Prostate gland (tissue), 2 donors: Measurements from ENCODE around the gene ZNHIT6. TPM values are rescaled to one million over a fixed set of nuclear protein-coding genes. Genes with fewer than 3 reads are reported as not detected.

Source experiments
- DNase-seq: peaks from one replicate; pipeline ENCODE4 v3.0.0-alpha.2; 2019; ENCODE audit warnings: low spot score
- H3K27ac ChIP-seq, 2 donors: fragments of 200-600 bp; sonication (generic); 2 replicates each; pipeline ENCODE4 v1.5.1; 2017 to 2019
- H3K27me3 ChIP-seq: fragments of 200-600 bp; sonication (generic); replicated peaks from 2 replicates; pipeline ENCODE4 v1.5.1; 2019; ENCODE audit not compliant: insufficient read depth
- H3K36me3 ChIP-seq, 2 donors: fragments of 200-600 bp; sonication (generic); 1 replicate in 1 of 2; 2 replicates in 1 of 2; pipeline versions ENCODE4 v1.5.1 to v1.8.1; 2017 to 2019
- H3K4me1 ChIP-seq: fragments of 200-600 bp; sonication (generic); replicated peaks from 2 replicates; pipeline ENCODE4 v1.5.1; 2019
- H3K4me3 ChIP-seq, 2 donors: fragments of 200-600 bp; sonication (generic); 2 replicates each; pipeline ENCODE4 v1.5.1; 2017 to 2019
- H3K9me3 ChIP-seq: fragments of 200-600 bp; sonication (generic); 2 replicates; pipeline ENCODE4 v1.5.1; 2017
- POLR2A ChIP-seq: fragments of 450-650 bp; IDR thresholded peaks from one replicate; pipeline ENCODE4 v1.6.1; 2016; ENCODE audit warnings: antibody characterized with exemption, mild to moderate bottlenecking
- POLR2AphosphoS5 ChIP-seq: sonication (generic); formaldehyde crosslinking; IDR thresholded peaks from one replicate; pipeline ENCODE4 v1.6.1; 2017; ENCODE audit warnings: antibody characterized with exemption
- WGBS: methylation state at CpG from one replicate; pipeline ENCODE4 v1.1.5; 2018; 5-methylcytosine and 5-hydroxymethylcytosine counted together
- intact Hi-C: fragments of 100-400 bp; cut with DNase I; formaldehyde crosslinking; loops from one replicate; pipeline ENCODE4 v1.14.2; 2022
- total RNA-seq, 2 donors: library from RNA; depleted of rRNA; stranded (reverse); fragments of >200 nt; gene quantifications; one replicate each; pipeline ENCODE4 v1.1.0, GENCODE V29; 2016
- TF ChIP-seq, protein P1 (sequence below), 4 experiments: fragments of 200-600 bp in 2 of 4; fragments of 450-650 bp in 2 of 4; sonication (generic) in 2 of 4; IDR thresholded peaks; 1 replicate in 3 of 4; 2 replicates in 1 of 4; pipeline ENCODE4 v1.5.1; 2016 to 2019; ENCODE audit warnings: antibody characterized with exemption in 4 of 4, mild to moderate bottlenecking in 2 of 4, moderate library complexity in 2 of 4

ZNHIT6 gene
- total RNA-seq, 2 donors from 2014 or later = 8.7 to 13.5 TPM

DNA sequence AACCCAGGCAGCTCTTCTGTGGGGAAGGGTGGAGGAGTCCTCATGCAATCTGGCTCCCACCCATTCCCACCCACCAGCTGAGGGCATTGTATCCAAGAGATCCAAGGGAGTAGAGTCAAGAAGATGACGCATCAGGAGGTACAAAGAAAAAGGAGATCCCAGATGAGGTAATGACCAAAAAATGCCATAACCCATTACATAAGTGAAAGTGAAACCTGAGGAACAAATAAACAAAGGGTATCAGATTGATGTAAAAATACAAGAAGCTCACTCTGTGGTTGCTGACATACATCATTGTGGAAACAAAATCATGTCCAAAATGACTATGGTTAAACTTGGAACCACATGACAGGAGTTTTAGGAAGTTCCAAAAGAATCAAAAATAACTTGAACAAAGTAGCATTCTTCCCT, 85.2 kb downstream of the ZNHIT6 start:
- Histone ChIP-seq H3K4me1 (no peaks in the 10 kb centered on the region), H3K9me3 (no peaks in the 10 kb centered on the region), H3K36me3 (no peaks in the 10 kb centered on the region), H3K27me3 (no peaks in the 10 kb centered on the region), H3K4me3 (no peak overlapping the region), H3K27ac (no peak overlapping the region)
- intact Hi-C loops = no loop called here
- DNase-seq = no peak
- TF ChIP-seq, protein P1, sequence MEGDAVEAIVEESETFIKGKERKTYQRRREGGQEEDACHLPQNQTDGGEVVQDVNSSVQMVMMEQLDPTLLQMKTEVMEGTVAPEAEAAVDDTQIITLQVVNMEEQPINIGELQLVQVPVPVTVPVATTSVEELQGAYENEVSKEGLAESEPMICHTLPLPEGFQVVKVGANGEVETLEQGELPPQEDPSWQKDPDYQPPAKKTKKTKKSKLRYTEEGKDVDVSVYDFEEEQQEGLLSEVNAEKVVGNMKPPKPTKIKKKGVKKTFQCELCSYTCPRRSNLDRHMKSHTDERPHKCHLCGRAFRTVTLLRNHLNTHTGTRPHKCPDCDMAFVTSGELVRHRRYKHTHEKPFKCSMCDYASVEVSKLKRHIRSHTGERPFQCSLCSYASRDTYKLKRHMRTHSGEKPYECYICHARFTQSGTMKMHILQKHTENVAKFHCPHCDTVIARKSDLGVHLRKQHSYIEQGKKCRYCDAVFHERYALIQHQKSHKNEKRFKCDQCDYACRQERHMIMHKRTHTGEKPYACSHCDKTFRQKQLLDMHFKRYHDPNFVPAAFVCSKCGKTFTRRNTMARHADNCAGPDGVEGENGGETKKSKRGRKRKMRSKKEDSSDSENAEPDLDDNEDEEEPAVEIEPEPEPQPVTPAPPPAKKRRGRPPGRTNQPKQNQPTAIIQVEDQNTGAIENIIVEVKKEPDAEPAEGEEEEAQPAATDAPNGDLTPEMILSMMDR (IDR thresholded peaks at IDR 0.05) = no peak
- TF ChIP-seq POLR2A = no peak
- TF ChIP-seq POLR2AphosphoS5 = no peak
- 100% methylated on average over 1 of the region's 1 CpG for WGBS

DNA sequence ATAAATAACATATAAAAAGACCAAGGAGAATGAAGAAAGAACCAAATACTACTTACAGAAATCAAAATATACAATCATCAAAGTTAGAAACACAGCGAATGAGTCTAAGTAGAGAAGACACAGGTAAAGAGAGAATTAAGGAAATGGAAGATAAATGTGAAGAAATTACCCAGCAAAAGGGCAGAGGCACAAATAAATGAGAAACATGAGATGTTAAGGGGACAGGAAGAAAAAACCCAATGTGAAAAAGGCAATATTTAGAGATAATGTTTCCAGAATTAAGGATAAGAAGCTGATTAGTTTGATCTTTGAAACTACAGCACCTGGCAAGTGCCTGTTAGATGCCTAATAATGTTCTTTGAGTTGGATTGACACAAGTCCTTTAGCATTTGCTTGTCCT, 86.8 kb downstream of the ZNHIT6 start:
- Histone ChIP-seq H3K4me1 (no peaks in the 10 kb centered on the region), H3K9me3 (no peaks in the 10 kb centered on the region), H3K27me3 (no peaks in the 10 kb centered on the region), H3K4me3 (no peak overlapping the region), H3K27ac (no peak overlapping the region), H3K36me3 (no peaks in the 10 kb centered on the region)
- TF ChIP-seq, protein P1 (IDR thresholded peaks at IDR 0.05) = no peak
- no peak for TF ChIP-seq POLR2AphosphoS5
- no peak for TF ChIP-seq POLR2A
- intact Hi-C loops = no loop called here
- DNase-seq = no peak
- WGBS = 100% methylated on average over 1 of the region's 1 CpG

DNA sequence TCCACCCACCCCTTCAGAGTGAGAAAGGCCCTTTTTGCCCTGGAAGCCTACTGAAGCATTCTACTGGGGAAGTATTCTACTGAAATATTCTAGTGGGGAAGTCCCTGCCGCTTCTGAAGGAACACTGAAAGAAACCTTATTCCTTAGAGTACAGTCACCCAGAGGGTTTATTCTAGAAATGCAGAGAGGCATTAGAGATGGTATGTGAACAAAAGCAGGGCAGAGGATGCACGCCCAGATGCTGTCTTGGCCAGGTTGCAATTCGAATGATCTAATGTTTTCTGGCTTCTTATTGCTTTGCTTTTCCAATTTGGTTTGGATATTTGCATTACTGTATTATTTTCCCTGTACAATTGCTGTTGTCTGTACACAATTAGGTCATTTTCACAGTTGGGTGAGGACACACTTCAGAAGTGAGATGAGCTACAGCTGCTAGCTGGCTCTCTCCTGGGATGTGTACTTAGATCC, 90.6 kb downstream of the ZNHIT6 start:
- no peaks in the 10 kb centered on the region for H3K9me3 ChIP-seq
- DNase-seq = no peak

DNA sequence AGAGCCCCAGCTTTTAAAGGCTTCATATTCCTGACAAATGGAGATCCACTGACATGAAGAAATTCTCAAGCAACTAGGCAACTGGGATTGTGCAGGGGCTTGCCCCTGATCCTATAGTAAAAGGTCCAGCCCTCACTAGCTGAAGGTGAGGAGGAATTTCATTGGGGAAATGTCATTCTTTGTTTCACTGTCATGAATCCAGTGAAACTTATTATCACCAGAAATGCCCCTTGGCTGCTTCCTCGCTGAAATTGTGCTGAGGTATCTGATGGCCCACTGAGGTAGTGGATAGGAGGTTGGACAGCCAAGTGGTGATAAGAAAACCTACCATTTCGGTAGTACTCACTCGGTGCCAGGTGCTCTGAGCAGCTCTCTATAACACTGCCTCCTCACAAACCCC, 91.5 kb downstream of the ZNHIT6 start:
- intact Hi-C loops = no loop called here
- H3K27me3 ChIP-seq = no peaks in the 10 kb centered on the region
- WGBS = 99% methylated on average over 3 of the region's 3 CpGs
- no peak overlapping the region for H3K27ac ChIP-seq
- no peaks in the 10 kb centered on the region for H3K4me1 ChIP-seq
- H3K4me3 ChIP-seq = no peak overlapping the region
- H3K9me3 ChIP-seq = no peaks in the 10 kb centered on the region
- no peaks in the 10 kb centered on the region for H3K36me3 ChIP-seq
- TF ChIP-seq, protein P1 (IDR thresholded peaks at IDR 0.05) = no peak
- TF ChIP-seq POLR2AphosphoS5 (no peak), POLR2A (no peak)
- DNase-seq = no peak

More for the DNA sequence above, 90.6 kb downstream of the ZNHIT6 start:
- no peaks in the 10 kb centered on the region for H3K4me1 ChIP-seq
- intact Hi-C loops = no loop called here
- no peak overlapping the region for H3K27ac ChIP-seq
- no peaks in the 10 kb centered on the region for H3K36me3 ChIP-seq
- 72% methylated on average over 3 of the region's 3 CpGs for WGBS
- no peak overlapping the region for H3K4me3 ChIP-seq
- no peaks in the 10 kb centered on the region for H3K27me3 ChIP-seq
- TF ChIP-seq POLR2AphosphoS5 = no peak
- TF ChIP-seq, protein P1 (IDR thresholded peaks at IDR 0.05) = no peak
- no peak for TF ChIP-seq POLR2A

DNA sequence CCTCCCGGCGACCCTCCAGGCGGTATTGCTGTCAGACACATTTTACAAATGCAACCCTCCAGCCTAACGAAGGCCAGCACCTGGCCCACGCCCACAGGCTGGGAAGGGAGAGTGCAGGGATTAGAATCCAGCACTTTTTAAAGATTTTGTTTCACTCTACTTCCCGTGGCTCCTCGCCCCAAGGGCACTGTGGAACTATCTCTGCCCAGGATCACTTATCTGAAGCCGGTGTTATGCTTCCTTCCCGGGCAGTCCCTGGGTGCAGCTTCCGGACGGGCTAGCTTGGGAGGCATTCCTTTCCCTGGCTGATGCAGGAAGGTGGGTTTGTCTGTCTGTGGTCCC, 91.9 kb downstream of the ZNHIT6 start:
- intact Hi-C loops = no loop called here
- WGBS = 64% methylated on average over 11 of the region's 11 CpGs
- TF ChIP-seq POLR2A (no peak), POLR2AphosphoS5 (no peak)
- TF ChIP-seq, protein P1 (IDR thresholded peaks at IDR 0.05) = no peak

More for the DNA sequence above, 91.9 kb downstream of the ZNHIT6 start:
- no peaks in the 10 kb centered on the region for H3K36me3 ChIP-seq
- H3K9me3 ChIP-seq = no peaks in the 10 kb centered on the region
- H3K27me3 ChIP-seq = no peaks in the 10 kb centered on the region
- H3K27ac ChIP-seq = no peak overlapping the region
- no peaks in the 10 kb centered on the region for H3K4me1 ChIP-seq
- no peak overlapping the region for H3K4me3 ChIP-seq
- no peak for DNase-seq
